HFF-Myc (cell line): Measurements from ENCODE around the gene SST.

Experiments used
- DNase-seq: peaks from one replicate; pipeline ENCODE4 v3.0.0-alpha.2; 2011; ENCODE audit warnings: low read depth; ENCODE audit errors: extremely low read depth
- H3K4me3 ChIP-seq: replicated peaks from 2 replicates; pipeline ENCODE4 v1.5.1; 2011; ENCODE audit warnings: low read depth, mild to moderate bottlenecking, control low read depth, low read length
- CTCF ChIP-seq: IDR thresholded peaks from 2 replicates; pipeline ENCODE4 v1.5.1; 2012; ENCODE audit warnings: mild to moderate bottlenecking, low read depth, low read length, control low read depth; ENCODE audit errors: missing control alignments

The SST gene

GRCh38 chr3:187677604-187678003 is 7.4 kb upstream of the SST start:
- H3K4me3 ChIP-seq, result no peak overlapping the region
- TF ChIP-seq CTCF, result no peak
- DNase-seq, result peak; percentile 33

GRCh38 chr3:187673012-187673411 is 2.8 kb upstream of the SST start:
- no peak for DNase-seq
- no peak for TF ChIP-seq CTCF
- H3K4me3 ChIP-seq, result no peak overlapping the region

GRCh38 chr3:187667526-187667925 is 2.7 kb downstream of the SST start:
- no peak overlapping the region for H3K4me3 ChIP-seq
- no peak for DNase-seq
- no peak for TF ChIP-seq CTCF

GRCh38 chr3:187665764-187666402 is 4.3 kb downstream of the SST start:
- H3K4me3 ChIP-seq, result no peak overlapping the region
- TF ChIP-seq CTCF, result no peak
- no peak for DNase-seq

- H3K4me3 ChIP-seq, result no peak overlapping the region
- DNase-seq, result no peak
- TF ChIP-seq CTCF, result no peak
Observed at GRCh38 chr3:187665010-187665409, 5.2 kb downstream of the SST start.

GRCh38 chr3:187662848-187663409 is 7.3 kb downstream of the SST start:
- TF ChIP-seq CTCF, result no peak
- no peak overlapping the region for H3K4me3 ChIP-seq
- DNase-seq, result no peak

- no peak for TF ChIP-seq CTCF
- no peak for DNase-seq
- no peak overlapping the region for H3K4me3 ChIP-seq
Observed at GRCh38 chr3:187661267-187661666, 8.9 kb downstream of the SST start.
